ENCODE data around the gene ANKRD22. TPM values are rescaled to one million over a fixed set of nuclear protein-coding genes. Genes with fewer than 3 reads are reported as not detected.

Gene ANKRD22
- total and polyA plus RNA-seq, 2 donors (not counting 3 experiments of a cell fraction or from before 2014, with no cell fraction given), result not detected

DNA sequence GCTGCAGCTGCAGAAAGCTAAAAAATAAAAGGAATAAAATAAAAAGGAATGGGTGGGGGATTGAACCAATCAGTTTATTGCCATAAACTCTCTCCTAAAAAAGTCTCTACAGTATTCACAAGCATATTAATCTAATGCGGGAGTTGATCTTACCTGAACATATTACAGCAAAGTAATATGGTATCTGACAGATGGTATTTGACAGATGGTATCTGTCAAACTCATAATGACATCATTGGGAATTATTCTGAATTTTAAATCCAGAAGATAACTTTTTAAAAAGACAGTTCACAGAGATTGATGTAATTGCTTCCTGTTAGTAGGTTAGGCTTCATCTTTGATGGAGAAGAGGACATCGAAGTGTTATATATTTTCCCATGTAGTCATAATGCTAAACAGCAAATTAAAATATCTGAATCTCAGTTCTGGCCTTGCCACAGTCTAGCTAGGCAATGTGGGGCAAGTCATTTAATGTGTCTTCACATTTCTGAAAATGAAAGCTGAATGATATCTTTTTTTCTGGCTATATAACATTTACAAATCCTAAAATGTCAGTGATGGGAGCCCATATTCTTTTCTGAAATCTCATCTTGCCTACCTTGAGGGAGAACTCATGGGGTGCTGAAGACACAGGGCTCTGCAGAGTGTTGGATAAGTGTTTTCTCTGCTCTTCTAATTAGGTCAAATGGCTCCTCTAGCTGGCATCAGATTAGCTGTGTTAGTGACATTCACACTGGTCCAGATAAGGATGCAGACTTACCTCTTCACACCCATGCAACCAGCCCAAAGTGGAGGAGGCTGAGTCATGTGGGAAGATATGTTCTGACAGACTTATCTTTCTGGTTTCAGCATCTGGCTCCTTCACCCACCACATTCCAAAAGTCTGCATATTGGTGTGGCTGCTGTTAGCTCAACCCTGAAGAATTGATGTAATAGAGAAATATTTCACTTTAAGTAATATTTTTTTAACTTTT, 51.2 kb downstream of the ANKRD22 start:
- no peaks in the 10 kb centered on the region for H3K36me3 ChIP-seq (ENCODE audit: control insufficient read depth in 2 of 2, extremely low read depth in 1 of 2, insufficient read depth in 2 of 2, low read length in 2 of 2)
- no peak for DNase-seq (ENCODE audit: low read depth, low spot score)
- H3K9me3 ChIP-seq (replicated peaks; ENCODE audit: control insufficient read depth, insufficient read depth, low read length), result no peaks in the 10 kb centered on the region
- dilution Hi-C loops (cut with MboI; ENCODE audit: extremely low pct_ligation_motif_present, low sequenced_read_pairs), result no loop called here
- no peak overlapping the region for H2AFZ ChIP-seq (ENCODE audit: low read depth, low read length)
- H3K9ac ChIP-seq (replicated peaks; ENCODE audit: extremely low read depth, insufficient read depth, low read length), result no peak overlapping the region
- H3K4me2 ChIP-seq (ENCODE audit: insufficient read depth, low read length), result no peak overlapping the region
- H3K27ac ChIP-seq (ENCODE audit: insufficient read depth, low read depth, low read length), result no peak overlapping the region
- no peaks in the 10 kb centered on the region for H3K27me3 ChIP-seq (ENCODE audit: control insufficient read depth in 2 of 2, insufficient read depth in 2 of 2, low read length in 2 of 2)
- BruUV-seq (replicated peaks), result no TSS peak
- intact Hi-C loops (cut with micrococcal nuclease), result no loop called here
- no peaks in the 10 kb centered on the region for H3K9me1 ChIP-seq (replicated peaks; ENCODE audit: control insufficient read depth, extremely low read depth, insufficient read depth, low read length)
- no peaks in the 10 kb centered on the region for H3K79me2 ChIP-seq (ENCODE audit: control insufficient read depth, insufficient read depth, low read length)
- H3K4me1 ChIP-seq (ENCODE audit: control insufficient read depth, extremely low read depth, insufficient read depth, low read length), result peaks cover under 1% of the 10 kb centered on the region
- H4K20me1 ChIP-seq (replicated peaks; ENCODE audit: control insufficient read depth, extremely low read depth, insufficient read depth, low read length), result no peaks in the 10 kb centered on the region
- TF ChIP-seq, protein P1, sequence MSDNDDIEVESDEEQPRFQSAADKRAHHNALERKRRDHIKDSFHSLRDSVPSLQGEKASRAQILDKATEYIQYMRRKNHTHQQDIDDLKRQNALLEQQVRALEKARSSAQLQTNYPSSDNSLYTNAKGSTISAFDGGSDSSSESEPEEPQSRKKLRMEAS (IDR thresholded peaks at IDR 0.05; ENCODE audit: insufficient read depth, insufficient read length), result no peak
- TF ChIP-seq EZH2 (IDR thresholded peaks at IDR 0.05; ENCODE audit: borderline replicate concordance, low read depth, low read length, severe bottlenecking) (no peak), MYC (IDR thresholded peaks at IDR 0.05; ENCODE audit: low read depth, low read length) (no peak)
- ChIA-PET POLR2A (no interaction called here), CTCF (interaction anchor here (1.4 kb wide), 1 partner anchor 8 kb away, joined by 3 read pairs; no protein-coding TSS in a partner anchor)
- no peak overlapping the region for H3K4me3 ChIP-seq (replicated peaks in 1 of 3; ENCODE audit: insufficient read depth in 1 of 3, low read depth in 1 of 3, low read length in 3 of 3)
- FAIRE-seq, result no peak

DNA sequence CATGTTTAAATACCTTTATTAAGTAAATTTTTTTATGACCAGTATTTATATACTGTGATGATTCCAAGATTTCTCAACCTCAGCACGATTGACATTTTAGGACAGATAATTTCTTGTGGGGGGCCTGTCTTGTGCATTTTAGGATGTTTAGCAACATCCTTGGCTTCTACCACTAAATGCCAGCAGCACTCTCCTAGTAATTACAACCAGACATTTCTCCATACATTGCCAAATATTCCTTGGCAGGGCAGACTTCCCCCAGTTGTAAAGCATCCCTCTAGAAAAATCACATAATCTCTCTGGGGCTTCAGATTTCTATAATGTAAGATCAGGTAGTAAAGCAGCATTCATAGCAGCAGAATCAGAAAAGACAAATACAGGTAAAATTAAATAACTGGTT, 56.9 kb downstream of the ANKRD22 start:
- CTCF ChIA-PET, result interaction anchor here (1.1 to 2.2 kb wide), 4 partner anchors 35 to 230 kb away, joined by 3 to 14 read pairs (median 7); partner anchors contain the start of gene LIPN
- no TSS peak for BruUV-seq (replicated peaks)

More for the DNA sequence above, 56.9 kb downstream of the ANKRD22 start:
- Histone ChIP-seq H3K36me3 (ENCODE audit: control insufficient read depth in 2 of 2, extremely low read depth in 1 of 2, insufficient read depth in 2 of 2, low read length in 2 of 2) (no peaks in the 10 kb centered on the region), H3K27me3 (ENCODE audit: control insufficient read depth in 2 of 2, insufficient read depth in 2 of 2, low read length in 2 of 2) (no peaks in the 10 kb centered on the region), H3K9me1 (replicated peaks; ENCODE audit: control insufficient read depth, extremely low read depth, insufficient read depth, low read length) (no peaks in the 10 kb centered on the region), H4K20me1 (replicated peaks; ENCODE audit: control insufficient read depth, extremely low read depth, insufficient read depth, low read length) (no peaks in the 10 kb centered on the region), H3K4me3 (replicated peaks in 1 of 3; ENCODE audit: insufficient read depth in 1 of 3, low read depth in 1 of 3, low read length in 3 of 3) (no peak overlapping the region), H3K9me3 (replicated peaks; ENCODE audit: control insufficient read depth, insufficient read depth, low read length) (no peaks in the 10 kb centered on the region), H3K9ac (replicated peaks; ENCODE audit: extremely low read depth, insufficient read depth, low read length) (no peak overlapping the region), H3K4me2 (ENCODE audit: insufficient read depth, low read length) (no peak overlapping the region), H3K4me1 (ENCODE audit: control insufficient read depth, extremely low read depth, insufficient read depth, low read length) (no peaks in the 10 kb centered on the region), H3K27ac (ENCODE audit: insufficient read depth, low read depth, low read length) (no peak overlapping the region), H2AFZ (ENCODE audit: low read depth, low read length) (no peak overlapping the region), H3K79me2 (ENCODE audit: control insufficient read depth, insufficient read depth, low read length) (no peaks in the 10 kb centered on the region)
- POLR2A ChIA-PET, result no interaction called here
- dilution Hi-C loops (cut with MboI; ENCODE audit: extremely low pct_ligation_motif_present, low sequenced_read_pairs), result no loop called here
- DNase-seq (ENCODE audit: low read depth, low spot score) (no peak), FAIRE-seq (no peak)
- TF ChIP-seq, protein P1 (IDR thresholded peaks at IDR 0.05; ENCODE audit: insufficient read depth, insufficient read length), result no peak
- TF ChIP-seq EZH2 (IDR thresholded peaks at IDR 0.05; ENCODE audit: borderline replicate concordance, low read depth, low read length, severe bottlenecking) (no peak), GATA2 (IDR thresholded peaks at IDR 0.05; ENCODE audit: insufficient read depth, insufficient read length, low read depth, low read length) (no peak), POLR2A (IDR thresholded peaks at IDR 0.05; ENCODE audit: low read depth, low read length) (no peak), JUN (IDR thresholded peaks at IDR 0.05; ENCODE audit: borderline replicate concordance, insufficient read depth, insufficient read length, low read depth) (no peak)
- intact Hi-C loops (cut with micrococcal nuclease), result loop anchor here (5.0 kb wide), 1 partner anchor 87 kb away; the partner anchor contains the start of gene LIPK
